Mammary epithelial cell (primary cell): ENCODE results near the gene LMBR1L.

Source experiments
- CTCF ChIP-seq, 2 donors: IDR thresholded peaks in 1 of 2; conservative IDR thresholded peaks in 1 of 2; 2 replicates each; pipeline ENCODE4 v1.5.1; 2011 to 2012; ENCODE audit warnings: inconsistent platforms in 2 of 2, low read length in 2 of 2, mild to moderate bottlenecking in 2 of 2, control low read depth in 1 of 2, low read depth in 1 of 2; ENCODE audit not compliant: insufficient read depth in 1 of 2; ENCODE audit errors: extremely low read depth in 1 of 2
- EZH2 ChIP-seq: IDR thresholded peaks from 2 replicates; pipeline ENCODE4 v1.6.1; 2012; ENCODE audit warnings: low read length, inconsistent platforms, borderline replicate concordance

GRCh38 chr12:49050507-49051372, 59.9 kb downstream of the LMBR1L start:
- TF ChIP-seq CTCF (conservative IDR thresholded peaks at IDR 0.05 in 1 of 2, IDR thresholded peaks at IDR 0.05 in 1 of 2; ENCODE audit: extremely low read depth in 1 of 2, insufficient read depth in 1 of 2, low read depth in 1 of 2, low read length in 2 of 2) (no peak), EZH2 (no peak)
